GF-D8 (cell line): ENCODE measurements around the gene SNX24.

Experiments used
- DNase-seq: peaks from one replicate; lab custom pipeline; 2025; lab: John Stamatoyannopoulos, UW

The SNX24 gene

DNA sequence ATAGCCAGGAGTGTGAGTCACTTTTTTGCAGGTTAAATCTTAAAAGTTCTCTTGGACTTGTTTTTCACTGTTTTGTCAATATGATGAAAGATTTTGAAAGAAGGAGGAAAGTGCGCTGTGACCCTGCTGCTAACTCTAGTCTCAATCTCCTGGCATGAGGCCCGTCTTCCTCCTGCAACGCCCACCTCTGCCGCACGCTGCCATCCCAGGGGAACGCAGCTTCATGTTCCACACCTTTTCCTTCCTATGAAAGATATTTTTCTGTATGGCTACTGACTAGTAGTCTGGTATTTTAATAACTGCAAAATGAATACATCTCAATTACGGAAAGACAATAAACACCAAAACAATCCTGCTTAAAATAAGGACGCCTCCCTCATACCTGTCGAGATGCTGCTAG lies 182.8 kb downstream of the SNX24 start:
- no peak for DNase-seq

DNA sequence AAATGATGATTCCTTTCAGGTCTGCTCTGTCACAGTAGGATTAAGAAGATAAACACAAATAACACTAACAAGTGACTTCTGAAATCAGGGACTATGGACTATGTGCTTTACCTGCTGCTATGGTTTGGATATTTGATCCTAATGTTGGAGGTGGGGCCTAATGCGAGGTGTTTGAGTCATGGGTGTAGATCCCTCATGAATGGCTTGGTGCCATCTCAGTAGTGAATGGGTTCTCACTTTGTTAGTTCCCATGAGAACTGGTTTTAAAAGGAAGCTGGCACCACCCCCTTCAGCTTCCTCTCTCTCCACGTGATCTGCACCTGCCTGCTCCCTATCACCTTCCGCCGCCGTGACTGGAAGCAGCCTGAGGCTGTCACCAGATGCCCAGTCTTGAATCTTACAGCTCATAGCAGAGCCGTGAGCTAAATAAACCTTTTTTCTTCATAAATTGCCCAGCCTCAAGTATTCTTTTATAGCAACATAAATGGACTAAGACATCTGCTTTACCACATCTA lies 187.8 kb downstream of the SNX24 start:
- no peak for DNase-seq

DNA sequence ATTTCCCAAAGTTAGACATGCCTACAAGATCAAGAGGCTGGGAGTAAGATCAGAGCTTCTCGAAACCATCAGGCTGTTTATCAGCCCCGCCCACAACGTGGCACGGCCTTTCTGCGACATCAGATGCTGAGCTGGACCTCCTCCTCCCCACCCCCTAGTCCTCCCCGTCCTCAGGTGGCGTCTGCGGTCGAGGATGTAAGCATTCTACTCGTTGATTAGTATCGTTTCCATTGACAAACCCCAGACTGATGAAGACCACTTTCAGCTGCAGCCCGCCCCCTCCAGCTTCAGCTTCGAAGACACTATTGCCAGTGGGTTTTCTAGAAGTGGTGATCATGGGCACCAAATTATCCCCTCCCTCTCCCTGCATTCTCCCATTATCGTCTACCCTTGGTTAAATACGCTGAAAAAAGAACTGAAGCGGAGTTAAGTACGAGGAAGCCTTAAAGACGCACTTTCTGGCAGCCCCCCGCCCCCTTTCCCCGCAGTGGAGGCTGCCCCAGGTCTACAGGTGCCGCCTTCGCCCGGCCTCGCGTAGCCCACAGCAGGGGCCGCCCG lies 190.0 kb downstream of the SNX24 start:
- no peak for DNase-seq

DNA sequence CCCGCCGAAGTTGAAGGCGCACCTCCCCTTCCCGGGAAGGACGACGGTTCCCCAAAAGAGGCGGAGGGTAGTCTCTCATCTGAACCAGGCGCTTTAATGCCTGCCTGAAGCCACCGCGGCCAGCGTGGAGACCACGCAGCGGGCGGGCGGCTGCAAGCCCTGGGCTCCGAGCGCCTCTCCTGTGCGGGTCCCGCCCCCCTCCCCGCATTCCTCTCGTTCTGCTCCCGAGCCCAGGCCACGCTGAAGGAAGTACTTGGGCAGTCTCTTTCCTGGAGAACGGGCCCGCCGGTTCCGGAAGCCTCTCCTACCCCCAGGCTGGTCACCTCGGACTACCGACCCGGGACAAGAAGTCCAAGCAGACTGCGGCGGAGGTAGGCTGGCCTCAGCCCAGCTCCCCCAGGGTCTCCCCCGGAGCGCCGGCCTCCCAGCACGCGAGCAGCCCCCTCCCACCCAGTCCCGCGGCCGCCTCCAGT lies 190.5 kb downstream of the SNX24 start:
- no peak for DNase-seq

DNA sequence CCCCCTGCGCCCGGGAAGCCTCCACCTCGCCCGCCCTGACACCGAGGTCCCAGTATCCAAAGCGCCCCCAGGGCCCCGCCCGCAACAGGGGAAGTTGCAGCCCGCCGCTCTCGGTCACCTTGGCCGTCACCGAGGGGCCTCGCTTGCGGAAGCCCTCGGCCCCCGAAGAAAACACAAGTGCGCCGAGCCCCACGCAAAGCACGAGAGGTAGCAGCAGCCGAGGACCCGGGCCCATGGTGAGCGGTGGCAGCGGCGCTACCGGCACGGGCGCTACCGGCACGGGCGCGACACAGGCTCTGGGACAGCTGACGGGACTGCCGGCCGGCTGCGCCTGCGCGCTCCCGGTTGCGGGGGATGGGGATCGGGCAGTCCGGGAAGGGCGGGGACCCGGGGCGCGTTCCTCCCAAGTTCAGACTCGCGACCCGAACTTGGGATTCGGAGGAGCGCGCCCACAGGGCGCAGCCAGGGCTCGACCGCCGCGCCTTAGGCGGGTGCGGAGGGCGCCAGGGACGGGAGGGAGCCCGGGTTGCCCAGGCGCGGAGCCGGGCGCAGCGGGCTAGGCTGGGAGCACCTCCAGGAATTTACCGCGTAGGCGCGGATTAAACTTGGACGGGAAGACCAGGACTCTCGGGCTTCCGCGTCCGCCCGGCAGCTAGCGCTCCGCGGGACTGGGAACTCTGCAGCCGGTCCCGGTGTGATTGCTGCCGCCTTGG lies 191.1 kb downstream of the SNX24 start, which contains the start of gene PPIC:
Gene PPIC (minus strand): TSS at position 335 of the 713 bp plus-strand sequence. CDS start 100 bp downstream, at position 235.
- DNase-seq, result no peak

DNA sequence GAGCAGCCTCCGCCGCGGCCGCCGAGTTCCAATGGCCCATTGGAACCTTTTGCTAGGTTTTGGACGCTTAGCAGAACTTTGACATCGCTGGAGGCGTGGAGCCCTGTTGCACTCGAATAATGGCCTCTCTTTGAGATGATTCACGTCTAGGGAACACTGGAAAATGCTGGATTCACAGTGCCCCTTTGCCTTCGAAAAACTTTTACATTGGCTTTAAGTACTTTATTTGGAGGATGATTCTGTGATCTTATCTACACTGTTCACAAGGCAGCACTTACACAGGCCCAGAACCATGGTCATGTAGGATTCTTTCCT lies 191.6 kb downstream of the SNX24 start:
- no peak for DNase-seq

DNA sequence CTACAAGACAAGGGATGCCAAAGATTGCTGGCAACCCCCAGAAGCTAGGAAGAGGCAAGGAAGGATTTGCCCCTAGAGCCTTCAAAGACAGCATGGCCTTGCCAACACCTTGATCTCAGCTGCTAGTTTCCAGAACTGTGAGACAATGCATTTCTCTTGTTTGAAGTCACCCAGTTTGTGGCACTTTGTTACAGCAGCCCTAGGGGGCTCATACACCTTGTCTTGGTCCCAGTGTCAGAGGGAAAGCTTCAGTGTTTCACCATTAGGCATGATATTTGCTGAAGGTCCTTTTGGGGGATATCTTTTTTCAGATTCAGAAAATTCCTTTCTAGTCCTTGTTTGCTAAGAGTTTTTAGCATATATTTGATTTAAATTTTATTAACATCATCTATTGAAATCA lies 194.3 kb downstream of the SNX24 start:
- no peak for DNase-seq

DNA sequence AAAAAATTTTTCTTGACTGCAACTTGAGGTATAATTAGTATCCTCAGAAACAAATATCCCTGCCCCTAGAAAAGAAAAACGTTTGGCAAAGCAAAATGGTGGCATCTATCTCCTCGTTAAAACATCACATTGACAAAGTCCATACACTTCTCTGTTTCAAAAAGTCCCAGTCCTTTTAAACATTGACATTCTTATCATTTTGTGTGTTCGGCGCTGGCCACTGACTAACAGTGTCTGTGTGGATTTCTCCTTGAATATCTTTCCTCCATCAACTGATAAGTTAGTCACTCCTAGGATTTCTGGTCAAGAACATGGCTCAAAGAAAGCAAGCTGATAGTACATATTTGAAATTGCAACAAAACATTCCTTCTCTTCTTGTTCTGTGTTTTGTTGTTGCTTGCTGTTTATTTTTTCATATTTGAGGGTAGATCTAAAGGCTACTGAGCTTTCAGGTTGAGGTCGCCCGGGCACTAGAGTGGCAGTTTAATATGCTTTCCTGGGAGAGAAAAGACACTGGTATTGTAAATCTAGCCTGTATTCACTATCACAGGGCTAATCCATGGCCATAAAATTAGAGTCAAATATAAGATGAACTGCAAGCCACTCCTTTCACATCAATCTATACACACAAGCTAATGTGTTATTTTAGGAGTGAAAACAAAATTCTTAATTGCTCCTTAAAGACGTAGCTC lies 199.7 kb downstream of the SNX24 start:
- no peak for DNase-seq

DNA sequence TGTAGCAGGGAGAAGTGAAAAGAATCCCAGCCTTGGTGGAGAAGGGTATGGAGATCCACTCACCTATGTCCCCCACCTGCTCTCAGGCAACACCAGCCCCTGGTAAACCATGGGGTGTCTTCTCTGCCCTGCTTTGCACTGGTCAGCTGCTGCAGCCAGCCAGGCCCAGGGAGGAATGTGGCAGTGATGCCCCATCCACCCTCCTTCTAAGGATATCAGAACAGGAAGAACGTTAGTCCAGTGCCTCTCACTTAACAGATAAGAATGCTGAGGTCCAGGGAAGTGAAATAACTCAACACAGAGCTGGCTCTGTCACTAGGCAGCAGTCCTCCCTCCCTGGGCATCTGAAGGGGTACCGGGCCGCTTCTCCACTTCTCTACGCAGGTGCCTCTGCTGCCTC lies 200.8 kb downstream of the SNX24 start:
- DNase-seq, result no peak

DNA sequence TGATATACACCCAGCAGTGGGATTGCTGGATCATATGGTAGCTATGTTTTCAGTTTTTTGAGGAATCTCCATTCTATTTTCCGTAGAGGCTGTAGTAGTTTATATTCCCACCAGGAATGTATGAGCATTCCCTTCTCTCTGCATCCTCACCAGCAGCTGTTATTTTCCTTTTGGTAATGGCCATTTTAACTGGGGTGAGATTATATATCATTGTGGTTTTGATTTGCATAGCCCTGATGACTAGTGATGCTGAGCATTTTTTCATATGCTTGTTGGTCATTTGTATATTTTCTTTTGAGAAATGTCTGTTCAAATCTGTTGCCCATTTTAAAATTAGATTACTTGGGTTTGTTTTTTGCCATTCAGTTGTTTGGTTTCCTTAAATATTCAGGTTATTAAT lies 202.3 kb downstream of the SNX24 start:
- no peak for DNase-seq

DNA sequence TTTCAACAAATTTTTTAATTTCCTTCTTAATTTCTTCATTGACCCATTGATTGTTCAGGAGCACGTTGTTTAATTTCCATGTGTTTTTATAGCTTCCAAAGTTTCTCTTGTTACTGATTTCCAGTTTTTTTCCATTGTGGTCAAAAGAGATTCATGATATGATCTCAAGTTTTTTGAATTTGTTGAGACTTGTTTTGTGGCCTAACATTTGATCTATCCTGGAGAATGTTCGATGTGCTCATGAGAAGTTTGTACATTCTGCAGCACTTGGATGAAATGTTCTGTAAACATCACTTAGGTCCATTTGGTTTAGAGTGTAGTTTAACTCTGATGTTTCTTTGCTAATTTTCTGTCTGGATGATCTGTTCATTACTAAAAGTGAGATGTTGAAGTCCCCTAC lies 205.8 kb downstream of the SNX24 start:
- no peak for DNase-seq
